A549 (cell line): ENCODE data around the gene CFAP77.

Experiments
- CTCF ChIP-seq: fragments of >200 bp; sonication (Bioruptor Twin); formaldehyde crosslinking; IDR thresholded peaks from 3 replicates; pipeline ENCODE4 v1.5.1; 2016
- EHF ChIP-seq: fragments of 250-450 bp; sonication (Bioruptor Pico); IDR thresholded peaks from 2 replicates; pipeline ENCODE4 v1.5.0; 2020; ENCODE audit warnings: mild to moderate bottlenecking
- RAD21 ChIP-seq, 2 experiments: fragments of >200 bp in 1 of 2; sonication (Bioruptor Twin) in 1 of 2; formaldehyde crosslinking in 1 of 2; IDR thresholded peaks in 1 of 2; conservative IDR thresholded peaks in 1 of 2; 2 replicates in 1 of 2; 3 replicates in 1 of 2; pipeline ENCODE4 v1.6.1; 2012 to 2018; ENCODE audit warnings: inconsistent platforms in 1 of 2

DNA sequence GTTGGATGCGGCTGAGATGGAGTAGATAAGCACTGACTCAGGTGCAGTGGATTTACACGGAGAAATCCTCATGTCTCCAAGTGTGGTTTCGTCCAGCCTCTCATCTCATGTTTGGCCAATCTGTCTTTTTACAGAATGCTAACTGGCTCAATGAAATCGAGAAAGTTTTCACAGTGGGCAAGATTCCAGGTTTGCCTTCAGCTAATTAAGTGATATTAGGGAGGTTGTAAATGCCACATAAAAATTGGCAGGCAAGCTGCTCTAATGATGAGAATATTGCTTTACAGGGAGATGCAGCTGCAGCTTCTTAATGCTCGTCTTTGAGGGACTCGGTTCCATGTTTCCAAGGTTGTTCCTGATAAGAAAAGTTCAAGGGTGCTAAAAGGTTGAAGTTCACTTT is 196.1 kb downstream of the CFAP77 start:
- TF ChIP-seq RAD21 (conservative IDR thresholded peaks at IDR 0.05 in 1 of 2, IDR thresholded peaks at IDR 0.05 in 1 of 2): no peak
- TF ChIP-seq EHF (CRISPR knock-in tag): no peak
- TF ChIP-seq CTCF: no peak
